Loucy (cell line): Measurements from ENCODE around the gene MFSD6.
A peak's percentile ranks its signal among the peaks of the same experiment; 100 is the strongest.

Experiments used
- H2AFZ ChIP-seq: fragments of 200-600 bp; sonication (generic); 2 replicates; pipeline ENCODE4 v1.6.0; 2016; ENCODE audit warnings: antibody characterized with exemption, mild to moderate bottlenecking, low read length, moderate library complexity
- H3F3A ChIP-seq: fragments of 200-600 bp; 2 replicates; pipeline ENCODE4 v1.6.0; 2016; ENCODE audit warnings: antibody characterized with exemption, low read depth, mild to moderate bottlenecking
- H3K27me3 ChIP-seq: fragments of 200-600 bp; sonication (generic); 2 replicates; pipeline ENCODE4 v1.6.1; 2014; ENCODE audit warnings: low read length, mild to moderate bottlenecking; ENCODE audit not compliant: insufficient read depth, poor library complexity, severe bottlenecking
- H3K36me3 ChIP-seq: fragments of 200-600 bp; sonication (generic); 2 replicates; pipeline ENCODE4 v1.6.1; 2016; ENCODE audit warnings: low read length; ENCODE audit not compliant: insufficient read depth
- H3K4me1 ChIP-seq: fragments of 200-600 bp; sonication (generic); 2 replicates; pipeline ENCODE4 v1.5.1; 2014; ENCODE audit warnings: low read length, mild to moderate bottlenecking; ENCODE audit not compliant: insufficient read depth, poor library complexity, severe bottlenecking
- H3K4me2 ChIP-seq: fragments of 200-600 bp; sonication (generic); 2 replicates; pipeline ENCODE4 v1.6.0; 2014; ENCODE audit warnings: antibody characterized with exemption, low read length, low read depth, mild to moderate bottlenecking; ENCODE audit not compliant: poor library complexity, severe bottlenecking
- H3K4me3 ChIP-seq: fragments of 200-600 bp; sonication (generic); 2 replicates; pipeline ENCODE4 v1.5.1; 2014; ENCODE audit warnings: low read length, mild to moderate bottlenecking, mixed read lengths; ENCODE audit not compliant: poor library complexity, severe bottlenecking
- H3K79me2 ChIP-seq: fragments of 200-600 bp; sonication (generic); 2 replicates; pipeline ENCODE4 v1.6.1; 2014; ENCODE audit warnings: low read length; ENCODE audit not compliant: insufficient read depth
- H3K9ac ChIP-seq: fragments of 200-600 bp; sonication (generic); 2 replicates; pipeline ENCODE4 v1.6.0; 2014; ENCODE audit warnings: mild to moderate bottlenecking, low read depth, low read length, moderate library complexity; ENCODE audit not compliant: poor library complexity, severe bottlenecking
- H3K9me2 ChIP-seq: fragments of 200-600 bp; sonication (generic); replicated peaks from 2 replicates; pipeline ENCODE4 v1.6.1; 2016; ENCODE audit warnings: low read depth, low read length, mixed read lengths
- H3K9me3 ChIP-seq: fragments of 200-600 bp; sonication (generic); 2 replicates; pipeline ENCODE4 v1.6.1; 2014; ENCODE audit warnings: mild to moderate bottlenecking, antibody characterized with exemption, low read length, low read depth; ENCODE audit not compliant: insufficient read depth
- H4K20me1 ChIP-seq: fragments of 200-600 bp; sonication (generic); 2 replicates; pipeline ENCODE4 v1.6.0; 2014; ENCODE audit warnings: antibody characterized with exemption, low read length, mild to moderate bottlenecking; ENCODE audit not compliant: insufficient read depth, poor library complexity, severe bottlenecking
- CTCF ChIP-seq: fragments of 200-600 bp; sonication (generic); conservative IDR thresholded peaks from 2 replicates; pipeline ENCODE4 v1.5.1; 2014; ENCODE audit warnings: mild to moderate bottlenecking, antibody characterized with exemption, low read length
- EZH2phosphoT487 ChIP-seq: fragments of 200-600 bp; IDR thresholded peaks from 2 replicates; pipeline ENCODE4 v1.6.1; 2018; ENCODE audit warnings: antibody characterized with exemption, mild to moderate bottlenecking, moderate library complexity, borderline replicate concordance

The MFSD6 gene

GRCh38 chr2:190462181-190462580 is 54.0 kb downstream of the MFSD6 start:
- H3K9ac ChIP-seq = no peak overlapping the region
- peaks cover 20% of the 10 kb centered on the region for H3K4me1 ChIP-seq
- no peaks in the 10 kb centered on the region for H3K27me3 ChIP-seq
- H3K4me2 ChIP-seq = no peak overlapping the region
- H3K4me3 ChIP-seq = no peak overlapping the region
- no peaks in the 10 kb centered on the region for H3K9me3 ChIP-seq
- H2AFZ ChIP-seq = no peak overlapping the region
- TF ChIP-seq EZH2phosphoT487 (no peak), CTCF (no peak)
- H3K36me3 ChIP-seq = no peaks in the 10 kb centered on the region
- H3K79me2 ChIP-seq = peaks cover 27% of the 10 kb centered on the region
- no peaks in the 10 kb centered on the region for H4K20me1 ChIP-seq
- H3K9me2 ChIP-seq = no peaks in the 10 kb centered on the region
- H3F3A ChIP-seq = no peaks in the 10 kb centered on the region

GRCh38 chr2:190462611-190463010 is 54.5 kb downstream of the MFSD6 start:
- H3K27me3 ChIP-seq = no peaks in the 10 kb centered on the region
- no peaks in the 10 kb centered on the region for H3K36me3 ChIP-seq
- no peak overlapping the region for H3K4me3 ChIP-seq
- H3F3A ChIP-seq = peaks cover 1% of the 10 kb centered on the region; the same call in 1 of the 2 replicates
- H3K9me3 ChIP-seq = no peaks in the 10 kb centered on the region
- H2AFZ ChIP-seq = no peak overlapping the region
- H4K20me1 ChIP-seq = no peaks in the 10 kb centered on the region
- TF ChIP-seq EZH2phosphoT487 (no peak), CTCF (no peak)
- peaks cover 22% of the 10 kb centered on the region for H3K4me1 ChIP-seq
- H3K4me2 ChIP-seq = no peak overlapping the region
- peaks cover 27% of the 10 kb centered on the region for H3K79me2 ChIP-seq
- no peaks in the 10 kb centered on the region for H3K9me2 ChIP-seq
- no peak overlapping the region for H3K9ac ChIP-seq

GRCh38 chr2:190465060-190465459 is 56.9 kb downstream of the MFSD6 start:
- peak overlapping the region; percentile 31 for H3K4me2 ChIP-seq
- H3K79me2 ChIP-seq = peaks cover 30% of the 10 kb centered on the region
- H2AFZ ChIP-seq = no peak overlapping the region
- no peaks in the 10 kb centered on the region for H3K36me3 ChIP-seq
- peaks cover 10% of the 10 kb centered on the region; the same call in 1 of the 2 replicates for H3F3A ChIP-seq
- H3K9ac ChIP-seq = no peak overlapping the region
- H3K9me2 ChIP-seq = no peaks in the 10 kb centered on the region
- TF ChIP-seq CTCF (no peak), EZH2phosphoT487 (no peak)
- peaks cover 40% of the 10 kb centered on the region for H3K4me1 ChIP-seq
- H3K4me3 ChIP-seq = no peak overlapping the region
- H3K9me3 ChIP-seq = no peaks in the 10 kb centered on the region
- H3K27me3 ChIP-seq = no peaks in the 10 kb centered on the region
- H4K20me1 ChIP-seq = no peaks in the 10 kb centered on the region
